Transverse colon (tissue), 4 donors: ENCODE results near the gene LAMA3. TPM values are rescaled to one million over a fixed set of nuclear protein-coding genes. Genes with fewer than 3 reads are reported as not detected.

Experiments
- DNase-seq: peaks from one replicate; pipeline ENCODE4 v3.0.0-alpha.2; 2019
- H3K27ac ChIP-seq, 4 donors: fragments of 200-600 bp; sonication (generic); 2 replicates each; pipeline ENCODE4 v1.5.1; 2016 to 2018; ENCODE audit warnings: inconsistent platforms in 4 of 4
- H3K27me3 ChIP-seq: fragments of 200-600 bp; sonication (generic); 2 replicates; pipeline ENCODE4 v1.5.1; 2017; ENCODE audit warnings: inconsistent platforms
- H3K36me3 ChIP-seq, 4 donors: fragments of 200-600 bp; sonication (generic); 2 replicates each; pipeline ENCODE4 v1.5.1; 2017 to 2019; ENCODE audit warnings: inconsistent platforms in 4 of 4
- H3K4me1 ChIP-seq, 4 donors: fragments of 200-600 bp; sonication (generic); 2 replicates each; pipeline ENCODE4 v1.5.1; 2017 to 2020; ENCODE audit warnings: inconsistent platforms in 4 of 4
- H3K4me3 ChIP-seq, 4 donors: fragments of 200-600 bp; sonication (generic); 1 replicate in 1 of 4; 2 replicates in 3 of 4; pipeline versions ENCODE4 v1.5.1 to v1.6.1; 2017 to 2019; ENCODE audit warnings: inconsistent platforms in 4 of 4
- H3K9me3 ChIP-seq, 2 donors: fragments of 200-600 bp; sonication (generic); 2 replicates each; pipeline ENCODE4 v1.5.1; 2017 to 2019; ENCODE audit warnings: inconsistent platforms in 2 of 2
- CTCF ChIP-seq, 5 experiments: fragments of 200-600 bp in 3 of 5; fragments of 450-650 bp in 2 of 5; sonication (generic) in 3 of 5; IDR thresholded peaks; 1 replicate in 2 of 5; 2 replicates in 3 of 5; pipeline ENCODE4 v1.5.1; 2016 to 2017; ENCODE audit warnings: antibody characterized with exemption in 5 of 5, inconsistent platforms in 3 of 5, mild to moderate bottlenecking in 2 of 5, moderate library complexity in 1 of 5
- EP300 ChIP-seq: sonication (generic); formaldehyde crosslinking; IDR thresholded peaks from one replicate; pipeline ENCODE4 v1.6.1; 2017; ENCODE audit warnings: antibody characterized with exemption, low read depth
- POLR2A ChIP-seq: fragments of 450-650 bp; IDR thresholded peaks from one replicate; pipeline ENCODE4 v1.6.1; 2016; ENCODE audit warnings: antibody characterized with exemption, mild to moderate bottlenecking, moderate library complexity
- POLR2AphosphoS5 ChIP-seq, 3 donors: sonication (generic); formaldehyde crosslinking; IDR thresholded peaks; one replicate each; pipeline ENCODE4 v1.6.1; 2016; ENCODE audit warnings: antibody characterized with exemption in 3 of 3
- WGBS, 2 donors: methylation state at CpG; one replicate each; pipeline ENCODE4 v1.1.5; 2018; ENCODE audit warnings: low coverage in 1 of 2; 5-methylcytosine and 5-hydroxymethylcytosine counted together
- in situ Hi-C, 4 donors: fragments of 200-750 bp; cut with MboI; loops; one replicate each; pipeline versions ENCODE4 v1.15.0 to v1.15.1; 2017; ENCODE audit warnings: low sequenced_read_pairs in 3 of 4, low pct_ligation_motif_present in 1 of 4, low pct_unique_long_range_greater_than_20kb in 1 of 4
- intact Hi-C: fragments of 100-400 bp; cut with DNase I; formaldehyde crosslinking; loops from one replicate; pipeline ENCODE4 v1.15.1; 2023; ENCODE audit warnings: low total_unique reads
- total RNA-seq, 4 donors: library from RNA; depleted of rRNA; stranded (reverse); fragments of >200 nt; gene quantifications; one replicate each; pipeline ENCODE4 v1.1.0, GENCODE V29; 2016

The LAMA3 gene
- total RNA-seq, 4 donors from 2014 or later = 17.5 to 71.8 (median 47.4) TPM

DNA sequence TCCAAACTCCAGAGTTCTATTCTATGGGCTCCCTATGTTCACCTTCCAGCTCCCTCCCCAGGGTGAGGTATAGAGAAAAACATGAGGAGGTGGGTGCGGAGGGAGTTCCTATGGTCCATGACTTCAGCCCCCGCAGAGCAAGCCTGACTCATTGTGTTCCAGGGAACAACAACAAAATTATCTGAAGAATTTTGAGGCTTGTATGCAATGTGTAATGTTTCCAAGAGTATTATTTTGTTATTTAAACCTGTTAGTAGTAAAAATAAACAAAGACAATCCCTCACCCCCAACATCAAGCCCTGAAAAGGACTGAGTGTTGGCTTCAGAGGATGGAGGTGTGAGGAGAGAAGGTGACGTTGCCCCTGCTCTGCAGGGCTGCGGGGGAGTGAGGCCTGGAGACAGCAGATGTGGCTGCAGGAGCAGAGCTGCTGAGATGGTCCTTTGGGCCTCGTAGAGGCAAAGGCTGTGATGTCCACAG lies 29.0 kb downstream of the LAMA3 start:
- Histone ChIP-seq H3K9me3 (no peaks in the 10 kb centered on the region), H3K27me3 (no peaks in the 10 kb centered on the region), H3K4me1 (peaks cover 0 to 11% (median 4%) of the 10 kb centered on the region in 4 donors), H3K27ac (no peak overlapping the region), H3K4me3 (no peak overlapping the region), H3K36me3 (no peaks in the 10 kb centered on the region)
- WGBS, 2 donors = 83 to 95% methylated on average over 3 to 5 of the region's 5 CpGs
- in situ Hi-C loops = no loop called here
- no peak for DNase-seq
- TF ChIP-seq POLR2AphosphoS5 (IDR thresholded peaks at IDR 0.05) (no peak), EP300 (no peak), CTCF (IDR thresholded peaks at IDR 0.05) (no peak), POLR2A (no peak)
- intact Hi-C loops = no loop called here

DNA sequence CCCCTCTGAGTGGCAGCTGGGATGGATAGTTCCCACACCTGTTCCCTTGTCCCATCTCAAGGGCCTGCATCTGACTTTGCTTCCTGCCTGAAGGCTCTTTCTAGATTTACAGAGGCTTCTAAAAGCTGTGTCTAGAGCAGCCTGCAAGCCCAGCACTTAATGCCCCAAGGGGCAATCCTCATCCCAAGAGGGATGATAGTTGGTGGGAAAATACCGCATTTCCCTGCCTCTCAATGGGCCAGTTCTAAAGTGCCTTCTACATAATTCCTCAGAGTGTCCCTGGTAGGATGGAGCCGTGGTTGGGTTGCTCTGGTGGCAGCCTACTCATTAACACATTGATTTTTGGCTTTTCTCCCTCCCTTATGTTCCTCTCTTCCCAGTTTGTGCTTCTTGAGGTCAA lies 29.5 kb downstream of the LAMA3 start:
- WGBS, 2 donors = 67 to 92% methylated on average over 1 to 2 of the region's 2 CpGs

GRCh38 chr18:23719634-23720201 lies 30.5 kb downstream of the LAMA3 start:
- H3K4me3 ChIP-seq = no peak overlapping the region
- H3K9me3 ChIP-seq = no peaks in the 10 kb centered on the region
- intact Hi-C loops = no loop called here
- in situ Hi-C loops = no loop called here
- H3K27me3 ChIP-seq = no peaks in the 10 kb centered on the region
- peaks cover 0 to 11% (median 4%) of the 10 kb centered on the region in 4 donors for H3K4me1 ChIP-seq
- H3K36me3 ChIP-seq = no peaks in the 10 kb centered on the region
- no peak for TF ChIP-seq POLR2A
- TF ChIP-seq EP300 = no peak
- TF ChIP-seq POLR2AphosphoS5 (IDR thresholded peaks at IDR 0.05) = no peak
- TF ChIP-seq CTCF (IDR thresholded peaks at IDR 0.05) = no peak
- H3K27ac ChIP-seq = no peak overlapping the region
- DNase-seq = no peak
- 64% methylated on average over 1 of the region's 1 CpG; no CpG with 5 or more reads in 1 of the 2 donors for WGBS, 2 donors

More for the DNA sequence above, 29.5 kb downstream of the LAMA3 start:
- TF ChIP-seq POLR2A = no peak
- no peak for TF ChIP-seq POLR2AphosphoS5 (IDR thresholded peaks at IDR 0.05)
- TF ChIP-seq CTCF (IDR thresholded peaks at IDR 0.05) = no peak
- TF ChIP-seq EP300 = no peak
- in situ Hi-C loops = no loop called here
- DNase-seq = no peak
- H3K9me3 ChIP-seq = no peaks in the 10 kb centered on the region
- no peaks in the 10 kb centered on the region for H3K27me3 ChIP-seq
- H3K4me3 ChIP-seq = no peak overlapping the region
- peaks cover 0 to 11% (median 4%) of the 10 kb centered on the region in 4 donors for H3K4me1 ChIP-seq
- no peak overlapping the region for H3K27ac ChIP-seq
- H3K36me3 ChIP-seq = no peaks in the 10 kb centered on the region
- intact Hi-C loops = no loop called here

- Histone ChIP-seq H3K27ac (no peak overlapping the region), H3K4me3 (no peak overlapping the region), H3K4me1 (peaks cover 0 to 11% (median 4%) of the 10 kb centered on the region in 4 donors), H3K27me3 (no peaks in the 10 kb centered on the region), H3K36me3 (no peaks in the 10 kb centered on the region), H3K9me3 (no peaks in the 10 kb centered on the region)
- in situ Hi-C loops = no loop called here
- TF ChIP-seq EP300 (no peak), CTCF (IDR thresholded peaks at IDR 0.05) (no peak), POLR2AphosphoS5 (IDR thresholded peaks at IDR 0.05) (no peak), POLR2A (no peak)
- WGBS, 2 donors = 33 to 36% methylated on average over 1 to 4 of the region's 4 CpGs
- no peak for DNase-seq
- intact Hi-C loops = no loop called here
Observed at GRCh38 chr18:23721696-23722480, 32.6 kb downstream of the LAMA3 start.
